ENCODE data around the gene CACNA1D.
A peak's percentile ranks its signal among the peaks of the same experiment; 100 is the strongest.

CACNA1D gene

DNA sequence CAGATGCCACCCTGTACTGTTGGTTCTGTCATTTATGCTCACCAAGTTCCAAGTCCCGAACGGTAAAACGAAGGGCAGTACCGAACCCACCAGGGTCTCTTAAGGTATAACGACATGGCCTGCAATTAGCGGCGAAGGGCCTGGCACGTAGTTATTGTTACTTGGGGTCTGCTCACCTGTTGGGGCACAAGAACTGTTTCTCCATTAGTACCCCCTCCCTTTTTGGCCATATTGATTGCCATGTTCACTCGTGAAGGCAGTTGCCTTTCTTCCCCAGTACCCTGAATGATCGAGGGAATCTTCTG lies 352.4 kb downstream of the CACNA1D start:
- Histone ChIP-seq H3K4me1 (ENCODE audit: control insufficient read depth, insufficient read depth, low read length) (peaks cover 11% of the 10 kb centered on the region), H3K36me3 (ENCODE audit: control insufficient read depth in 2 of 2, insufficient read depth in 2 of 2, low read length in 2 of 2) (no peaks in the 10 kb centered on the region), H3K9me3 (ENCODE audit: control insufficient read depth in 2 of 2, low read length in 2 of 2) (no peaks in the 10 kb centered on the region), H3K27ac (ENCODE audit: low read length) (no peak overlapping the region), H3K4me3 (ENCODE audit: low read length in 2 of 2) (peak overlapping the region; percentile 67 to 81), H3K27me3 (ENCODE audit: control insufficient read depth in 1 of 2, insufficient read depth in 2 of 2, low read length in 2 of 2) (peaks cover 0 to 13% of the 10 kb centered on the region in 2 donors), H3K9ac (ENCODE audit: low read length in 2 of 2) (no peak overlapping the region)

GRCh38 chr3:53849916-53850315 lies 355.5 kb downstream of the CACNA1D start:
- Histone ChIP-seq H3K4me3 (ENCODE audit: low read length in 2 of 2) (no peak overlapping the region), H3K36me3 (ENCODE audit: control insufficient read depth in 2 of 2, insufficient read depth in 2 of 2, low read length in 2 of 2) (no peaks in the 10 kb centered on the region), H3K9ac (ENCODE audit: low read length in 2 of 2) (no peak overlapping the region)

DNA sequence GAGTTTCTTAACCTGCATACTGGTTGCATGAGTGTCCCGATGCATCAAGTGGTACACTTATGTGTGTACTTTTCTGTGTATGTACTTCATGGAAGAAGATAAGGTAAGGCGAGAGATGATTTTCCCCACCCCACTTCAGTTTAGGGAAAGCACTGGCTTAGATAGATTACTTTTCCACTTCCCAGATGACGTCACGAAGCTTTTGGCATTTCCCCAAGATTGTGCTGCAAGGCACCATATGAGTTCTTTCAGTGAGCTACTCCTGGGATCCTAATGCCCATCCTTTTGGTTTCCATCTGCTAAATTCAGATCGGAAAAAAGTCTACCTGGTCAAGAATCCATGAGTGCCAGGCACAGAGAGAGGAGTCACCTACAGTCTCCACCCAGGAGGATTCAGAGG lies 356.5 kb downstream of the CACNA1D start:
- Histone ChIP-seq H3K9ac (ENCODE audit: low read length in 2 of 2) (no peak overlapping the region), H3K4me3 (ENCODE audit: low read length in 2 of 2) (no peak overlapping the region), H3K36me3 (ENCODE audit: control insufficient read depth in 2 of 2, insufficient read depth in 2 of 2, low read length in 2 of 2) (no peaks in the 10 kb centered on the region), H3K9me3 (ENCODE audit: control insufficient read depth in 2 of 2, low read length in 2 of 2) (no peaks in the 10 kb centered on the region), H3K27ac (ENCODE audit: low read length) (no peak overlapping the region), H3K27me3 (ENCODE audit: control insufficient read depth in 1 of 2, insufficient read depth in 2 of 2, low read length in 2 of 2) (peaks cover 0 to 13% of the 10 kb centered on the region in 2 donors), H3K4me1 (ENCODE audit: control insufficient read depth, insufficient read depth, low read length) (peaks cover 11% of the 10 kb centered on the region)

More at GRCh38 chr3:53849916-53850315, 355.5 kb downstream of the CACNA1D start:
- peaks cover 11% of the 10 kb centered on the region for H3K4me1 ChIP-seq (ENCODE audit: control insufficient read depth, insufficient read depth, low read length)
- H3K27ac ChIP-seq (ENCODE audit: low read length), result no peak overlapping the region
- H3K9me3 ChIP-seq (ENCODE audit: control insufficient read depth in 2 of 2, low read length in 2 of 2), result no peaks in the 10 kb centered on the region
- H3K27me3 ChIP-seq (ENCODE audit: control insufficient read depth in 1 of 2, insufficient read depth in 2 of 2, low read length in 2 of 2), result peaks cover 0 to 13% of the 10 kb centered on the region in 2 donors

DNA sequence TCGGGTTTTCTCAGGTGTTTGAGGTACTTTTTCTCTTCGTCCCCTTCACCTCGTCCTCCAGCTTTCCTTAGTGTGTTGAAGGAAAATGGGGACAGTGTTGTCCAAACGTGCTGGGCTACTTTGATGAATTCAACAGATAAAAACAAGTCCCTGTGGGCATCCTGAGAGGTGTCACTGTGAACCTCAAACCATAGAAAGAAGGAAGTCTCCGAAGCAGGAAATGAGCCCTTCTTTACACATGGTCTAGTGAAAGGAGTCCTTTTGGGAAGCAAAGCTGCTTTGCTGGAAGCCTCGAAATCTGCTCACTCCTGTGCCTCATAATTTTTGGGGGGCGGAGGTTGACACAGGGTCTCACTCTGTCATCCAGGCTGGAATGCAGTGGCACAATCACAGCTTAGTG lies 362.6 kb downstream of the CACNA1D start:
- no peak overlapping the region for H3K9ac ChIP-seq (ENCODE audit: low read length in 2 of 2)
- no peak overlapping the region for H3K27ac ChIP-seq (ENCODE audit: low read length)
- H3K4me3 ChIP-seq (ENCODE audit: low read length in 2 of 2), result no peak overlapping the region
- H3K36me3 ChIP-seq (ENCODE audit: control insufficient read depth in 2 of 2, insufficient read depth in 2 of 2, low read length in 2 of 2), result peaks cover 5 to 9% of the 10 kb centered on the region in 2 donors
- H3K4me1 ChIP-seq (ENCODE audit: control insufficient read depth, insufficient read depth, low read length), result no peaks in the 10 kb centered on the region
- H3K27me3 ChIP-seq (ENCODE audit: control insufficient read depth in 1 of 2, insufficient read depth in 2 of 2, low read length in 2 of 2), result no peaks in the 10 kb centered on the region
- no peaks in the 10 kb centered on the region for H3K9me3 ChIP-seq (ENCODE audit: control insufficient read depth in 2 of 2, low read length in 2 of 2)

GRCh38 chr3:53858096-53858741 lies 363.8 kb downstream of the CACNA1D start:
- no peaks in the 10 kb centered on the region for H3K4me1 ChIP-seq (ENCODE audit: control insufficient read depth, insufficient read depth, low read length)
- H3K4me3 ChIP-seq (ENCODE audit: low read length in 2 of 2), result no peak overlapping the region
- H3K9me3 ChIP-seq (ENCODE audit: control insufficient read depth in 2 of 2, low read length in 2 of 2), result no peaks in the 10 kb centered on the region
- peaks cover 11 to 18% of the 10 kb centered on the region in 2 donors for H3K36me3 ChIP-seq (ENCODE audit: control insufficient read depth in 2 of 2, insufficient read depth in 2 of 2, low read length in 2 of 2)
- H3K27me3 ChIP-seq (ENCODE audit: control insufficient read depth in 1 of 2, insufficient read depth in 2 of 2, low read length in 2 of 2), result no peaks in the 10 kb centered on the region
- H3K27ac ChIP-seq (ENCODE audit: low read length), result no peak overlapping the region
- H3K9ac ChIP-seq (ENCODE audit: low read length in 2 of 2), result no peak overlapping the region

DNA sequence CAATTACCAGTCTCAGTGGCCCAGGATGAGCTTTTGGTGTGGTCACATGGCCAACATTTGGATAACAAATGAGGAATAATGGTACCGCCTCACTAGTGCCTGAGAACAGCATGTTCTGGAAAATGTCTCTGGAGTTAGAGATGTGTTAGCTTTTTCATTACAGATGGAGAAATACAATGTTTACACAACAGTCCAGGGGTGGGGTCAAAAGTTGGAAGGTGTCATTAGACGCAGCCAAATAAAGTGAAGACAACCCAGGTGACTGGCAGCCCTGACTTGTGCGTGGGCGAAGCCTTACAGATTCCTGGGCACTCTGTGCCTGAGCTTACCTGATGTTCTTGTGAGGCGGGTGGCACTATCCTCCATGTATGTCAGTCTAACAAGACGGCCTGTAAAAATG lies 364.8 kb downstream of the CACNA1D start:
- Histone ChIP-seq H3K4me1 (ENCODE audit: control insufficient read depth, insufficient read depth, low read length) (no peaks in the 10 kb centered on the region), H3K36me3 (ENCODE audit: control insufficient read depth in 2 of 2, insufficient read depth in 2 of 2, low read length in 2 of 2) (peaks cover 16 to 19% of the 10 kb centered on the region in 2 donors), H3K9ac (ENCODE audit: low read length in 2 of 2) (no peak overlapping the region), H3K4me3 (ENCODE audit: low read length in 2 of 2) (no peak overlapping the region), H3K27ac (ENCODE audit: low read length) (no peak overlapping the region), H3K27me3 (ENCODE audit: control insufficient read depth in 1 of 2, insufficient read depth in 2 of 2, low read length in 2 of 2) (no peaks in the 10 kb centered on the region), H3K9me3 (ENCODE audit: control insufficient read depth in 2 of 2, low read length in 2 of 2) (no peaks in the 10 kb centered on the region)

GRCh38 chr3:53860196-53860595 lies 365.8 kb downstream of the CACNA1D start:
- H3K9ac ChIP-seq (ENCODE audit: low read length in 2 of 2), result no peak overlapping the region
- peaks cover 19 to 27% of the 10 kb centered on the region in 2 donors for H3K36me3 ChIP-seq (ENCODE audit: control insufficient read depth in 2 of 2, insufficient read depth in 2 of 2, low read length in 2 of 2)
- no peak overlapping the region for H3K4me3 ChIP-seq (ENCODE audit: low read length in 2 of 2)
- no peak overlapping the region for H3K27ac ChIP-seq (ENCODE audit: low read length)
- H3K4me1 ChIP-seq (ENCODE audit: control insufficient read depth, insufficient read depth, low read length), result no peaks in the 10 kb centered on the region
- H3K27me3 ChIP-seq (ENCODE audit: control insufficient read depth in 1 of 2, insufficient read depth in 2 of 2, low read length in 2 of 2), result no peaks in the 10 kb centered on the region
- no peaks in the 10 kb centered on the region for H3K9me3 ChIP-seq (ENCODE audit: control insufficient read depth in 2 of 2, low read length in 2 of 2)

GRCh38 chr3:53862241-53862640 lies 367.8 kb downstream of the CACNA1D start:
- H3K9ac ChIP-seq (ENCODE audit: low read length in 2 of 2), result no peak overlapping the region
- H3K4me1 ChIP-seq (ENCODE audit: control insufficient read depth, insufficient read depth, low read length), result no peaks in the 10 kb centered on the region
- no peak overlapping the region for H3K4me3 ChIP-seq (ENCODE audit: low read length in 2 of 2)
- H3K36me3 ChIP-seq (ENCODE audit: control insufficient read depth in 2 of 2, insufficient read depth in 2 of 2, low read length in 2 of 2), result peaks cover 19 to 27% of the 10 kb centered on the region in 2 donors
- H3K27me3 ChIP-seq (ENCODE audit: control insufficient read depth in 1 of 2, insufficient read depth in 2 of 2, low read length in 2 of 2), result no peaks in the 10 kb centered on the region
- H3K9me3 ChIP-seq (ENCODE audit: control insufficient read depth in 2 of 2, low read length in 2 of 2), result no peaks in the 10 kb centered on the region
- H3K27ac ChIP-seq (ENCODE audit: low read length), result no peak overlapping the region

DNA sequence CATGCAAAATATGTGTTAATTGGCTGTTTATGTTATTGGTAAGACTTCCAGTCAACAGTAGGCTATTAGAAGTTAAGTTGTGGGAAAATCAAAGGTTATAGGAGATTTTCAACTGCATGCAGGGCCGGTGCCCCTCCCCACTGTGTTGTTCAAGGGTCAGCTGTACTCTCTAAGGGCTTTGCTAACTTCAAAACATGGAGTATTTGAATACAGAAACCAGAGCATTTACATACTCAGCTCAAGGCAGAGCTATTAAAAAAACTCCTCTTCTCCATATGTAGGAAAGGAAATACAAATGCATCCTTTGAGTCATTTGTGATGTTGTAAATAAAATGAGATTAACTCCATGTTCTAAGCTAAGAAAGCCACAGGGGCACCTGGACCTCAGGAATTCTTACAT lies 368.7 kb downstream of the CACNA1D start:
- Histone ChIP-seq H3K9ac (ENCODE audit: low read length in 2 of 2) (no peak overlapping the region), H3K27ac (ENCODE audit: low read length) (no peak overlapping the region), H3K36me3 (ENCODE audit: control insufficient read depth in 2 of 2, insufficient read depth in 2 of 2, low read length in 2 of 2) (peaks cover 19 to 28% of the 10 kb centered on the region in 2 donors), H3K4me3 (ENCODE audit: low read length in 2 of 2) (no peak overlapping the region), H3K27me3 (ENCODE audit: control insufficient read depth in 1 of 2, insufficient read depth in 2 of 2, low read length in 2 of 2) (no peaks in the 10 kb centered on the region), H3K9me3 (ENCODE audit: control insufficient read depth in 2 of 2, low read length in 2 of 2) (no peaks in the 10 kb centered on the region), H3K4me1 (ENCODE audit: control insufficient read depth, insufficient read depth, low read length) (no peaks in the 10 kb centered on the region)
